Activated T-helper 17 cell treated with anti-CD3 and anti-CD28 coated beads, Interleukin-2, amount 50 U/mL, for 72 hours (primary cell): Measurements from ENCODE around the gene NUTM2E. TPM values are rescaled to one million over a fixed set of nuclear protein-coding genes. Genes with fewer than 3 reads are reported as not detected.
"Not testable (repeated sequence)": the region's sequence is repeated elsewhere in the genome, so short reads cannot be mapped to it uniquely, and the experiment has no call there.

Experiments used
- ATAC-seq: fragments of 150-1000 bp; cut with Tn5 transposase; replicated peaks from 2 replicates; pipeline ENCODE4 v1.10.0; 2021; ENCODE audit warnings: mild to moderate bottlenecking, moderate library complexity
- H3K27ac Mint-ChIP-seq: one replicate; pipeline ENCODE4 v1.8.0; 2022; ENCODE audit warnings: mixed read lengths
- H3K27me3 Mint-ChIP-seq: one replicate; pipeline ENCODE4 v1.8.0; 2022; ENCODE audit warnings: mixed read lengths
- H3K36me3 Mint-ChIP-seq: one replicate; pipeline ENCODE4 v1.8.0; 2022; ENCODE audit warnings: low read depth, mild to moderate bottlenecking, mixed read lengths
- H3K4me1 Mint-ChIP-seq: one replicate; pipeline ENCODE4 v1.8.0; 2022; ENCODE audit warnings: mixed read lengths
- H3K4me3 Mint-ChIP-seq: one replicate; pipeline ENCODE4 v1.8.0; 2022; ENCODE audit warnings: mild to moderate bottlenecking, mixed read lengths
- H3K9me3 Mint-ChIP-seq: one replicate; pipeline ENCODE4 v1.8.0; 2022; ENCODE audit warnings: mixed read lengths
- total RNA-seq, 2 donors: library from RNA; stranded (reverse); gene quantifications; one replicate each; pipeline ENCODE4 v1.2.3, GENCODE V29; 2022

NUTM2E gene
- total RNA-seq, 2 donors from 2014 or later = 0.28 TPM; not detected in 1

DNA sequence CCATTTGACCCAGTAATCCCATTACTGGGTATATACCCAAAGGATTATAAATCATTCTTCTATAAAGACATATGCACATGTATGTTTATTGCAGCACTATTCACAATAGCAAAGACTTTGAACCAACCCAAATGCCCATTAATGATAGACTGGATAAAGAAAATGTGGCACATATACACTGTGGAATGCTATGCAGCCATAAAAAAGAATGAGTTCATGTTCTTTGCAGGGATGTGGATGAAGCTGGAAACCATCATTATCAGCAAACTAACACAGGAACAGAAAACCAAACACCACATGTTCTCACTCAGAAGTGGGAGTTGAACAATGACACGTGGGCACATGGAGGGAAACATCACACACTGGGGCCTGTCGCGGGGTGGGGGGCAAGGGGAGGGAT is 7.3 kb downstream of the NUTM2E start:
- not testable (repeated sequence) for ATAC-seq, H3K27me3 Mint-ChIP-seq, H3K36me3 Mint-ChIP-seq, H3K4me3 Mint-ChIP-seq, H3K4me1 Mint-ChIP-seq, H3K9me3 Mint-ChIP-seq, H3K27ac Mint-ChIP-seq

DNA sequence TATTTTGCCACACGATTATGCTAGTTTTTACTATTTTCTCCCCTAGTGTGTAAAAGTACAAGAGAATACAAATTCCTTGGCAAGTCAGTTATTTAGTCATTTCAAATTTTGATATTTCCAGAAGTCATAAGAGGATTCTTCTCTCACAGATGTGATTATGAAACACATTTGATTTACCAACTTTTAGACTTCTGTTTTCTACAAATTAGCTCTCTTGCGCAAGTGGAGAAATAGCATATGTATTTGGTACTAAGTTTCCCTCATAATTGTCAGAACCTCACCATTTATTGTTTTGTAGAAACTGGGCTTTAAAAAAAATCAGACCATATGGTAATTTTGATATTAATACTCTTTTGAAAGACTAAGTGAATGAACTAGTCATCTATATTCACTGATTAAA is 9.4 kb downstream of the NUTM2E start:
- not testable (repeated sequence) for H3K36me3 Mint-ChIP-seq, H3K4me1 Mint-ChIP-seq, ATAC-seq, H3K27me3 Mint-ChIP-seq, H3K9me3 Mint-ChIP-seq, H3K27ac Mint-ChIP-seq, H3K4me3 Mint-ChIP-seq

DNA sequence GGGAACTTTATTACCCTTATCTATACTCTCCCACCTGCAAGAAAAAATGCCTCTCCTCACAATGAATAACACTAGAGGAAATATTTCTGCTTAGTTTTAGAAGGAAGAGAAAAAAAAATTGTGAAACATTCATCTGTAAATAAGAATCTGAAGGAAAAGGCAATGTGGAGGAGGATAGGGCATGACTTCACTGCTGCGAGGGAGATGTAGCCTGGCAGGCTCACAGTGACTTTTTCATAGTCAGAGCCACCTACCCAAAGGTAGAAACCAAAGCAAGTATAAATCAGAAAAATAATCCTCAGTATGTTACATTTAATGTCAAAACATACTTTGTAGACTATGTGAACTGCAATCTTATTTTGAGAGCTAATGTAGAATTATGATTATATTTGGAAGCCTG is 10.4 kb downstream of the NUTM2E start:
- not testable (repeated sequence) for H3K27me3 Mint-ChIP-seq

DNA sequence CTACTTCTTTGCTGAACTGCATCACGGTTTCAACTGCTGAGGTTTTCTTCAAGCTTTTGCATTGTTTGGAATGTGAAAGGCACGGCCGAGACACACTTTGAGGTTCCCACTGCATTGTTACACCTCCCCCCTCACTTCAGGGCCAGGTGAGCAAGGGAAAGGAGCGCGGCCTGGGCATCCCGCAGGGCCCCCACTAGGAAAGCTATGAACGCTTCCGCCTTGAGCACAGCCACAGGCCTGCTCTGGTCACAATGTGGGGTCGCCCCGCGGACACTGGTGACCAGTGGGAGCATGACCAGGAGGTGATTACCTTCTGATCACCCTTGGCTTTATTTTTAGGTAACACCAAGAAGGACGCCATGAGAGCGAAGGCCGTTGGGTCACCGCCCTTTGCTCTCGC is 11.9 kb downstream of the NUTM2E start:
- not testable (repeated sequence) for ATAC-seq, H3K27me3 Mint-ChIP-seq, H3K27ac Mint-ChIP-seq, H3K9me3 Mint-ChIP-seq, H3K4me1 Mint-ChIP-seq, H3K4me3 Mint-ChIP-seq, H3K36me3 Mint-ChIP-seq

More for the DNA sequence above, 10.4 kb downstream of the NUTM2E start:
- H3K4me1 Mint-ChIP-seq, H3K27ac Mint-ChIP-seq, H3K36me3 Mint-ChIP-seq, ATAC-seq, H3K4me3 Mint-ChIP-seq, H3K9me3 Mint-ChIP-seq: not testable (repeated sequence)

DNA sequence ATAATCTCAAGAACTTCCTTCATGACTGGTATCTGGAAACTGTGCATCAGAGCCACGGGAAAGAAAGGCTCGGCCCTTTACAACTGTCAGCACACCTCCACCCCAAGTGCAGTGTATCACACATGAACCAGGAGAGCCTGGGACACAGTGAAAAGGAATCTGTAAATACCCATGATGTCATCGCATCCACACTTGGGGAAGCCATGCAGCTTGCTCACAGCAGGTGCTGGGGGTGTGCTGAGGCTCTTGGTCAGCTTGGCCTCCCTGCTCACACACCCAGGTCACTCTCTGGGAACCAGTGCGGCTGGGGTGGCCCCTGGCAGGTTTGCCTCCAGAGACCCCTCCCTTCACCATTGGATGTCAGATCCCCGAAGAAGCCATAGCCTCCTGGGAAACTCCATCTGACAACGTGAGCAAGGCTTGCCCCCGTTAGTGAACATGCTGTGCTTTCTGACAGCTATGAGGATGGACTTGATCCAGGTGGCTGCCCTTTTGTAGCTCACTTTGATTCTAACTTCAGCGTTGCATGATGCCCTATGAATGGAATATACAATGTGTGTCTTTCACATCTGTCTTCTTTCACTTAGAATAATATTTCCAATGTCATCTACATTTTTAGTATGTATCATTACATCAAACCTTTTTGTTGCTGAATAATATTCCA is 26.8 kb downstream of the NUTM2E start:
- not testable (repeated sequence) for H3K27me3 Mint-ChIP-seq, ATAC-seq, H3K9me3 Mint-ChIP-seq, H3K4me1 Mint-ChIP-seq, H3K36me3 Mint-ChIP-seq, H3K4me3 Mint-ChIP-seq, H3K27ac Mint-ChIP-seq

DNA sequence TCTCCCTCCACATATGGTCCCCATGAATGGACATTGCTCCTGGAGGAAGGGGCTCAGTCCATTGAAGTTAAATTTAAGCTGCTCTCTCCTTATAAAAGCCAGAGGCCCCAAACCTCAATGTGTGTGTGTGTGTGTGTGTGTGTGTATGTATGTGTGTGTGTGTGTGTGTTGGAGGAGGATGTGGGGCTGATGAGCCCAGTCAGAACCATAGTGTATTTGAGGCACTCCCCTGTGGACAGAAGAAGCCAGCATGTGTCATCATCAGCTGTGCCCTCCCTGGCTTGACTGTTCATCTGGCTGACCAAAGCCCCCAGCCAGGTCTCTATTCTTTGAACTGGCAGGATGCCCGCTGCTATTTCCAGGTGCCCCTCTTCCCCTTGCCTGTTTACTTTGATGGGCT is 35.7 kb downstream of the NUTM2E start:
- not testable (repeated sequence) for ATAC-seq, H3K4me3 Mint-ChIP-seq, H3K27me3 Mint-ChIP-seq, H3K36me3 Mint-ChIP-seq, H3K4me1 Mint-ChIP-seq, H3K27ac Mint-ChIP-seq, H3K9me3 Mint-ChIP-seq

DNA sequence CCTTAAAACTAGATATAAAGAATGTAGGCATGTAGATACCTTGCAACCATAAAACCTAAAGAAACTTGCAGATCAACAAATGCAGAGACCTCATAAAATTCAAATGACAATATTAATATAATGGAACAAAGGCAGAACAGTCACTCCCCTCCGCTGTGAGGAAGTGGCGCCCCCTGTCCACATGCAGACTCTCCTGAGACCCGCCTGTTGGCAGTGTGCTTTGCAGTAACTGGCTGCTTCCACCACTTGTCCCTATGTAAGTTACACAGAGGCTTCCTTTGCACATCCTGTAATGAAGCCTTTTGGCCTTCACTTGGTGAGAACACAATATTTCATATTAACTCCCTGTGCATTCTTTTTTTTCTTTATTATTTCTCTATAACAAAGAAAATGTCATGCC is 36.3 kb downstream of the NUTM2E start:
- not testable (repeated sequence) for ATAC-seq, H3K27me3 Mint-ChIP-seq, H3K27ac Mint-ChIP-seq, H3K9me3 Mint-ChIP-seq, H3K36me3 Mint-ChIP-seq, H3K4me1 Mint-ChIP-seq, H3K4me3 Mint-ChIP-seq

DNA sequence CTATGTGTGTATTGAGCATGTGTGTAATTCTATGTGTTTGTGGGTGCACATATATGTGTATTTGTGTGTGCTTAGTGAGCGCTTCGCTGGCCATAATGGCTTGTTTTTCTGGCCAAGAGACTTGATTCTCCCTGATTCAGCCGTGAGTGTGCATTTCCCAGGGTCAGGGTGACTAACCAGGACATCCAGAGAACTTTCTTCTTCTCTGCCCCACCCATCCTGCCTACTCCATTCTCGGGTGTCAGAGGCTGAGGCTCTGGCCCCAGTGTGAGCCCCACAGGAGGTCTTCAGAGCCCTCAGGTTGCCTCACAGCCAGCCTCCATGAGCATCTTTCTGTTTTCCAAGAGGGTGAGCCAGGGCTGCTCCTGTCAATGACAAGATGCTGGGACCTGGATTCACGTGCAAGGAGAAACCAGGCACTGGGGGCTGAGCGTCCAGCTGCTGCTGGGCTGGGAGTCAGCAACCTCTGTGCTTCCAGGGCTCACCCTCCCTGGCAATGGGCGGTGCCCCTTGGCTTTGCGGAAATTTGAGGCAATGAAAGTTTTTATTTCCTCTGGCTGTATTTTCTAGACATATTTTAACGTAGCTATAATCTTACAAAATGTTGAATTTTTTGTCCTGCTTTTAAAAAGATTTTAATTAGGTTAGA is 40.5 kb downstream of the NUTM2E start:
- H3K27ac Mint-ChIP-seq, ATAC-seq, H3K9me3 Mint-ChIP-seq, H3K27me3 Mint-ChIP-seq, H3K36me3 Mint-ChIP-seq, H3K4me3 Mint-ChIP-seq, H3K4me1 Mint-ChIP-seq: not testable (repeated sequence)

DNA sequence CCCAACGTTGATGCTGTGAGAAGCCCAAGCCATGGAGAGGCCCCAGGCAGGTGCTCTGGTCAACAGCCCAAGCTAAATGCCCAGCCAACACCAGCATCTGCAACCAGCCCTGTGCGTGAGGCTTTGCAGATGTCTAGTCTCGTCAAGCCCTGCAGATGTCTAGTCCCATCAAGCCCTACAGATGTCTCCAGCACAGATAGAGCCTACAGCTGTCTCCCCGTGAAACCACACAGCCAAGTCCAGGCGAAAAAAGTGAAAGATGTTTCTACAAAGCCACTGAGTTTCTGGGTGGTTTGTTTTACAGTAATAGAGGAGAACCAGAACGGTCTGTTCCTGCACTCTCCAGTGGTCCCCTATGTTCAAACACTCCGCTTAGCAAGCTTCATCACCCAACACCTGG is 41.5 kb downstream of the NUTM2E start:
- not testable (repeated sequence) for ATAC-seq, H3K27ac Mint-ChIP-seq, H3K36me3 Mint-ChIP-seq, H3K4me1 Mint-ChIP-seq, H3K27me3 Mint-ChIP-seq, H3K9me3 Mint-ChIP-seq, H3K4me3 Mint-ChIP-seq

DNA sequence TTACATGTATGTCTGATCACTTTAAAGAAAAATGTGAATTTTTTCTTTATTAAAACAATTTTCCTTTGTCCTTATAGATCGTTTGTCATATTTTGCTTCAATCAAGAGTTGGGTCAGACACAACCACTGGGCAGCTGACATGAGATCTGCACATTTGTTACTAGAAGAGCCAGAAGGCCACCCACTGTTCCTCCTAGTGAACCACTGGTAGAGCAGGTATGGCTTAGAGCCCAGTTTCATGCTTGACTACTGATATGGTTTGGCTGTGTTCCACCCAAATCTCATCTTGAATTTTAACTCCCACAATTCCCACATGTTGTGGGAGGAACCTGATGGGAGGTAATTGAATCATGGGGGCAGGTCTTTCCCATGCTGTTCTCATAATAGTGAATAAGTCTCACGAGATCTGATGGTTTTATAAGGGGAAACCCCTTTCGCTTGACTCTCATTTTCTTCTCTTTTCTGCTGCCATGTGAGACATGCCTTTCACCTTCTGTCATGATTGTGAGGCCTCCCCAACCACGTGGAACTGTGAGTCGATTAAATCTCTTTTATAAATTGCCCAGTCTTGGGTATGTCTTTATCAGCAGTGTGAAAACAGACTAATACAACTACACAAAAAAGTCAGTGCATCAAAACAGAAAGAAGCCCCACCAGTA is 43.0 kb downstream of the NUTM2E start:
- not testable (repeated sequence) for H3K9me3 Mint-ChIP-seq, H3K27me3 Mint-ChIP-seq, H3K4me1 Mint-ChIP-seq, H3K27ac Mint-ChIP-seq, H3K4me3 Mint-ChIP-seq, H3K36me3 Mint-ChIP-seq
- peak; percentile 84 for ATAC-seq

DNA sequence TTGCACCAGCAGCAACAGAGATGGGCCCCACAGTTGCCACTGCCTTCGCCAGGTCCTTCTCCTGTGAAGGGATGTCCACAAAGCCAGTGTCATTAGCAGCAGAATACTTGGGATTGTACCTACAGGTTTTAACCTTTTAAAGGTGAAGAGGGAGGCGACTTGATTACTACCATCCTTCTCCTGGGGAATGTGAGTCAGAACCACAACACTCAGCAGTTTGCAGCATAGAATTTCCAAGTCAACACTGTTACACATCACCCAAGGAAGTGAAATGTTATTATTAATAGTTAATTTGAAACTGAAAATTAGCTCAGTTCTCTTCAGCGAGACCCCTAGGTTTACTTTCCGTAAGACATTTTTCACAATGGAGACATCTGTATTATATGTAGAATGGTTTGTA is 45.2 kb downstream of the NUTM2E start:
- not testable (repeated sequence) for H3K36me3 Mint-ChIP-seq, H3K9me3 Mint-ChIP-seq, H3K4me3 Mint-ChIP-seq, H3K27me3 Mint-ChIP-seq, H3K4me1 Mint-ChIP-seq, H3K27ac Mint-ChIP-seq, ATAC-seq

Other genes with a start within 250 kb of the NUTM2E start
- under 1 TPM in 1 of 2 donors, not detected in 1; 0.11 TPM for gene SFTPA1, start 215.8 kb upstream of the NUTM2E start, total RNA-seq
- gene NUTM2B, start 123.5 kb upstream of the NUTM2E start, total RNA-seq = under 1 TPM; 0.26 to 0.45 TPM
- gene SFTPD, start 122.4 kb downstream of the NUTM2E start, total RNA-seq = not detected